SK-N-SH (cell line): Measurements from ENCODE around the gene SLC34A2. TPM values are rescaled to one million over a fixed set of nuclear protein-coding genes. Genes with fewer than 3 reads are reported as not detected.

Experiments used
- CTCF ChIA-PET: fragments of 300-600, 350-600 bp; formaldehyde crosslinking; extraction: SDS; loops from one replicate; lab custom pipeline; 2021; lab: Yijun Ruan, JAX
- POLR2A ChIA-PET: fragments of 350-600 bp; sonication (Branson Sonifier 250); formaldehyde crosslinking; extraction: SDS; loops from one replicate; lab custom pipeline; 2020; ENCODE audit warnings: antibody characterized with exemption, inconsistent platforms; lab: Yijun Ruan, JAX
- DNase-seq: peaks from one replicate; pipeline ENCODE4 v3.0.0; 2012
- H2AFZ ChIP-seq: fragments of 200-600 bp; sonication (generic); 2 replicates; pipeline ENCODE4 v1.8.1; 2016; ENCODE audit warnings: antibody characterized with exemption, mild to moderate bottlenecking, low read depth
- H3F3A ChIP-seq: fragments of 200-600 bp; sonication (generic); replicated peaks from 2 replicates; pipeline ENCODE3; 2016; ENCODE audit warnings: antibody characterized with exemption, mild to moderate bottlenecking; ENCODE audit not compliant: insufficient read depth
- H3K27ac ChIP-seq, 2 experiments: fragments of 200-500 bp in 1 of 2; fragments of 200-600 bp in 1 of 2; sonication (Bioruptor generic) in 1 of 2; sonication (generic), shearing (Covaris generic) in 1 of 2; 2 replicates each; pipeline versions ENCODE4 v1.5.1 to v1.6.1; 2014 to 2016; ENCODE audit warnings: low read depth in 2 of 2, inconsistent platforms in 1 of 2, low read length in 1 of 2, mild to moderate bottlenecking in 1 of 2, mixed read lengths in 1 of 2
- H3K27me3 ChIP-seq: fragments of 200-600 bp; sonication (generic), shearing (Covaris generic); 2 replicates; pipeline ENCODE4 v1.6.1; 2016; ENCODE audit warnings: mixed run types; ENCODE audit not compliant: insufficient read depth
- H3K36me3 ChIP-seq, 2 experiments: fragments of 200-500 bp in 1 of 2; fragments of 200-600 bp in 1 of 2; sonication (Bioruptor generic) in 1 of 2; sonication (generic) in 1 of 2; replicated peaks in 1 of 2; 2 replicates each; pipeline versions ENCODE3 to v1.5.1; 2014 to 2016; ENCODE audit warnings: low read length in 1 of 2, mild to moderate bottlenecking in 1 of 2; ENCODE audit not compliant: insufficient read depth in 2 of 2, control insufficient read depth in 1 of 2
- H3K4me1 ChIP-seq, 2 experiments: fragments of 200-500 bp in 1 of 2; fragments of 200-600 bp in 1 of 2; sonication (Bioruptor generic) in 1 of 2; sonication (generic), shearing (Covaris generic) in 1 of 2; 2 replicates each; pipeline versions ENCODE4 v1.5.1 to v1.6.1; 2014 to 2016; ENCODE audit warnings: low read depth in 1 of 2, low read length in 1 of 2, mixed run types in 1 of 2; ENCODE audit not compliant: insufficient read depth in 2 of 2, control insufficient read depth in 1 of 2
- H3K4me2 ChIP-seq: fragments of 200-600 bp; sonication (generic), shearing (Covaris generic); 2 replicates; pipeline ENCODE4 v1.6.1; 2017; ENCODE audit warnings: mixed run types
- H3K4me3 ChIP-seq, 2 experiments: fragments of 200-500 bp in 1 of 2; fragments of 200-600 bp in 1 of 2; sonication (Bioruptor generic) in 1 of 2; sonication (generic), shearing (Covaris generic) in 1 of 2; 2 replicates each; pipeline versions ENCODE4 v1.5.1 to v1.8.1; 2014 to 2016; ENCODE audit warnings: low read depth in 2 of 2, inconsistent platforms in 1 of 2, low read length in 1 of 2, mild to moderate bottlenecking in 1 of 2, mixed read lengths in 1 of 2, moderate library complexity in 1 of 2
- H3K79me2 ChIP-seq: fragments of 200-600 bp; sonication (generic); 2 replicates; pipeline ENCODE4 v1.8.1; 2017; ENCODE audit warnings: mild to moderate bottlenecking; ENCODE audit not compliant: insufficient read depth
- H3K9ac ChIP-seq: fragments of 200-600 bp; sonication (generic); 2 replicates; pipeline ENCODE4 v1.6.1; 2017; ENCODE audit warnings: mixed run types
- H3K9me2 ChIP-seq: fragments of 200-600 bp; sonication (generic); 2 replicates; pipeline ENCODE4 v1.6.1; 2017; ENCODE audit warnings: mixed run types
- H3K9me3 ChIP-seq: fragments of 200-600 bp; sonication (generic); 2 replicates; pipeline ENCODE4 v1.6.1; 2017; ENCODE audit warnings: mixed run types, mild to moderate bottlenecking, moderate library complexity
- H4K20me1 ChIP-seq: fragments of 200-600 bp; sonication (generic); 2 replicates; pipeline ENCODE4 v1.6.1; 2017; ENCODE audit warnings: mild to moderate bottlenecking, mixed run types; ENCODE audit not compliant: insufficient read depth
- CHD2 ChIP-seq: fragments of 150-350 bp; IDR thresholded peaks from 2 replicates; pipeline ENCODE4 v1.6.1; 2018; ENCODE audit warnings: low read length; ENCODE audit not compliant: partially characterized antibody
- CTCF ChIP-seq: fragments of 200-600 bp; sonication (generic); IDR thresholded peaks from 2 replicates; pipeline ENCODE4 v1.6.1; 2017; ENCODE audit warnings: antibody characterized with exemption, mild to moderate bottlenecking, moderate library complexity
- ELF1 ChIP-seq: IDR thresholded peaks from 2 replicates; pipeline ENCODE4 v1.4.0; 2012
- MXI1 ChIP-seq: IDR thresholded peaks from 2 replicates; pipeline ENCODE4 v1.6.1; 2012; ENCODE audit warnings: mild to moderate bottlenecking, low read depth, low read length, improper control_type of control experiment
- NFIC ChIP-seq: IDR thresholded peaks from 2 replicates; pipeline ENCODE4 v1.4.0; 2012; ENCODE audit warnings: borderline replicate concordance
- NRF1 ChIP-seq: IDR thresholded peaks from 2 replicates; pipeline ENCODE4 v1.6.1; 2012; ENCODE audit warnings: low read depth, mild to moderate bottlenecking, low read length
- POLR2AphosphoS5 ChIP-seq: IDR thresholded peaks from 2 replicates; pipeline ENCODE4 v1.6.1; 2012; ENCODE audit warnings: low read depth, low read length
- RFX5 ChIP-seq: IDR thresholded peaks from 2 replicates; pipeline ENCODE4 v1.6.1; 2012; ENCODE audit warnings: mild to moderate bottlenecking, improper control_type of control experiment, low read length
- SMC3 ChIP-seq: IDR thresholded peaks from 2 replicates; pipeline ENCODE4 v1.6.1; 2012; ENCODE audit warnings: low read depth, low read length, improper control_type of control experiment
- TCF12 ChIP-seq: IDR thresholded peaks from 2 replicates; pipeline ENCODE4 v1.4.0; 2012
- TEAD4 ChIP-seq: IDR thresholded peaks from 2 replicates; pipeline ENCODE4 v1.4.0; 2012; ENCODE audit warnings: mild to moderate bottlenecking, borderline replicate concordance; ENCODE audit not compliant: insufficient read depth
- USF1 ChIP-seq: IDR thresholded peaks from 2 replicates; pipeline ENCODE4 v1.4.0; 2012; ENCODE audit warnings: low read depth, borderline replicate concordance
- USF2 ChIP-seq: fragments of 150-350 bp; IDR thresholded peaks from 2 replicates; pipeline ENCODE4 v1.6.1; 2017; ENCODE audit warnings: antibody characterized with exemption, low read length, low read depth, borderline replicate concordance
- WGBS: methylation state at CpG from one replicate; pipeline ENCODE4 v1.1.6; 2017; ENCODE audit warnings: low lambda C conversion rate; 5-methylcytosine and 5-hydroxymethylcytosine counted together
- polyA plus RNA-seq, 3 experiments: library from polyadenylated mRNA; depleted of rRNA; stranded (reverse); fragments of >200 nt; gene quantifications; 2 replicates each; pipeline ENCODE4 v1.2.3, GENCODE V29; 2012
- TF ChIP-seq, protein P1 (sequence below): IDR thresholded peaks from 2 replicates; pipeline ENCODE4 v1.6.1; 2012; ENCODE audit warnings: mild to moderate bottlenecking, low read depth, low read length, moderate library complexity
- TF ChIP-seq, protein P2 (sequence below): fragments of 150-350 bp; IDR thresholded peaks from 2 replicates; pipeline ENCODE4 v1.6.1; 2016; ENCODE audit warnings: mild to moderate bottlenecking, low read depth, low read length

SLC34A2 gene
- polyA plus RNA-seq, 1 of the 3 experiments (the other 2 are of a cell fraction), result not detected

GRCh38 chr4:25628451-25628850 lies 27.2 kb upstream of the SLC34A2 start:
- Histone ChIP-seq H3F3A (no peaks in the 10 kb centered on the region), H2AFZ (no peak overlapping the region), H3K36me3 (no peaks in the 10 kb centered on the region), H3K27me3 (no peaks in the 10 kb centered on the region), H4K20me1 (no peaks in the 10 kb centered on the region), H3K27ac (no peak overlapping the region), H3K4me2 (no peak overlapping the region), H3K9me3 (no peaks in the 10 kb centered on the region), H3K79me2 (no peaks in the 10 kb centered on the region), H3K4me1 (no peaks in the 10 kb centered on the region), H3K9me2 (no peaks in the 10 kb centered on the region), H3K4me3 (no peak overlapping the region), H3K9ac (no peak overlapping the region)
- POLR2A ChIA-PET, result no interaction called here
- TF ChIP-seq TCF12 (no peak), SMC3 (no peak), USF2 (no peak), TEAD4 (no peak), ELF1 (no peak), NRF1 (no peak), CHD2 (no peak), POLR2AphosphoS5 (no peak), RFX5 (no peak), CTCF (no peak), NFIC (no peak), MXI1 (no peak), USF1 (no peak)
- TF ChIP-seq, protein P1, sequence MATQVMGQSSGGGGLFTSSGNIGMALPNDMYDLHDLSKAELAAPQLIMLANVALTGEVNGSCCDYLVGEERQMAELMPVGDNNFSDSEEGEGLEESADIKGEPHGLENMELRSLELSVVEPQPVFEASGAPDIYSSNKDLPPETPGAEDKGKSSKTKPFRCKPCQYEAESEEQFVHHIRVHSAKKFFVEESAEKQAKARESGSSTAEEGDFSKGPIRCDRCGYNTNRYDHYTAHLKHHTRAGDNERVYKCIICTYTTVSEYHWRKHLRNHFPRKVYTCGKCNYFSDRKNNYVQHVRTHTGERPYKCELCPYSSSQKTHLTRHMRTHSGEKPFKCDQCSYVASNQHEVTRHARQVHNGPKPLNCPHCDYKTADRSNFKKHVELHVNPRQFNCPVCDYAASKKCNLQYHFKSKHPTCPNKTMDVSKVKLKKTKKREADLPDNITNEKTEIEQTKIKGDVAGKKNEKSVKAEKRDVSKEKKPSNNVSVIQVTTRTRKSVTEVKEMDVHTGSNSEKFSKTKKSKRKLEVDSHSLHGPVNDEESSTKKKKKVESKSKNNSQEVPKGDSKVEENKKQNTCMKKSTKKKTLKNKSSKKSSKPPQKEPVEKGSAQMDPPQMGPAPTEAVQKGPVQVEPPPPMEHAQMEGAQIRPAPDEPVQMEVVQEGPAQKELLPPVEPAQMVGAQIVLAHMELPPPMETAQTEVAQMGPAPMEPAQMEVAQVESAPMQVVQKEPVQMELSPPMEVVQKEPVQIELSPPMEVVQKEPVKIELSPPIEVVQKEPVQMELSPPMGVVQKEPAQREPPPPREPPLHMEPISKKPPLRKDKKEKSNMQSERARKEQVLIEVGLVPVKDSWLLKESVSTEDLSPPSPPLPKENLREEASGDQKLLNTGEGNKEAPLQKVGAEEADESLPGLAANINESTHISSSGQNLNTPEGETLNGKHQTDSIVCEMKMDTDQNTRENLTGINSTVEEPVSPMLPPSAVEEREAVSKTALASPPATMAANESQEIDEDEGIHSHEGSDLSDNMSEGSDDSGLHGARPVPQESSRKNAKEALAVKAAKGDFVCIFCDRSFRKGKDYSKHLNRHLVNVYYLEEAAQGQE, result no peak
- TF ChIP-seq, protein P2, sequence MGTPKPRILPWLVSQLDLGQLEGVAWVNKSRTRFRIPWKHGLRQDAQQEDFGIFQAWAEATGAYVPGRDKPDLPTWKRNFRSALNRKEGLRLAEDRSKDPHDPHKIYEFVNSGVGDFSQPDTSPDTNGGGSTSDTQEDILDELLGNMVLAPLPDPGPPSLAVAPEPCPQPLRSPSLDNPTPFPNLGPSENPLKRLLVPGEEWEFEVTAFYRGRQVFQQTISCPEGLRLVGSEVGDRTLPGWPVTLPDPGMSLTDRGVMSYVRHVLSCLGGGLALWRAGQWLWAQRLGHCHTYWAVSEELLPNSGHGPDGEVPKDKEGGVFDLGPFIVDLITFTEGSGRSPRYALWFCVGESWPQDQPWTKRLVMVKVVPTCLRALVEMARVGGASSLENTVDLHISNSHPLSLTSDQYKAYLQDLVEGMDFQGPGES, result no peak
- CTCF ChIA-PET, result no interaction called here
- no peak for DNase-seq
- 66% methylated on average over 2 of the region's 2 CpGs for WGBS
